Vagina (tissue), 2 donors: ENCODE data around the gene SKA1.

Experiments used
- CTCF ChIP-seq, 3 experiments: fragments of 450-650 bp in 2 of 3; fragments of 200-600 bp in 1 of 3; sonication (generic) in 1 of 3; IDR thresholded peaks; one replicate each; pipeline ENCODE4 v1.5.1; 2017 to 2019; ENCODE audit warnings: antibody characterized with exemption in 3 of 3, mild to moderate bottlenecking in 2 of 3, moderate library complexity in 2 of 3
- POLR2A ChIP-seq, 2 donors: fragments of 450-650 bp; IDR thresholded peaks; one replicate each; pipeline ENCODE4 v1.6.1; 2017; ENCODE audit warnings: antibody characterized with exemption in 2 of 2, mild to moderate bottlenecking in 2 of 2, moderate library complexity in 2 of 2
- POLR2AphosphoS5 ChIP-seq, 2 donors: sonication (generic); formaldehyde crosslinking; IDR thresholded peaks; one replicate each; pipeline ENCODE4 v1.9.0; 2017; ENCODE audit warnings: antibody characterized with exemption in 2 of 2, mild to moderate bottlenecking in 2 of 2, low read depth in 1 of 2; ENCODE audit not compliant: insufficient read depth in 1 of 2

- TF ChIP-seq CTCF (IDR thresholded peaks at IDR 0.05) (no peak), POLR2A (IDR thresholded peaks at IDR 0.05) (no peak), POLR2AphosphoS5 (IDR thresholded peaks at IDR 0.05; ENCODE audit: insufficient read depth in 1 of 2, low read depth in 1 of 2) (no peak)
These were observed 47.5 kb downstream of the SKA1 start for GRCh38 chr18:50422286-50422898.
